Endothelial cell of umbilical vein (primary cell): ENCODE measurements around the gene JARID2.

Experiments
- CTCF ChIP-seq, 2 donors: IDR thresholded peaks; 1 replicate in 1 of 2; 2 replicates in 1 of 2; pipeline ENCODE4 v1.5.1; 2011; ENCODE audit warnings: low read length in 2 of 2, mild to moderate bottlenecking in 2 of 2, moderate library complexity in 2 of 2, control low read depth in 1 of 2, inconsistent platforms in 1 of 2, low read depth in 1 of 2; ENCODE audit not compliant: insufficient read depth in 1 of 2; ENCODE audit errors: extremely low read depth in 1 of 2
- GATA2 ChIP-seq: IDR thresholded peaks from 2 replicates; pipeline ENCODE4 v1.7.0; 2011; ENCODE audit warnings: low read depth, mild to moderate bottlenecking, moderate library complexity, mixed read lengths, low read length; ENCODE audit not compliant: insufficient read length, insufficient read depth
- POLR2A ChIP-seq: IDR thresholded peaks from 2 replicates; pipeline ENCODE4 v1.6.1; 2012; ENCODE audit warnings: low read depth, mild to moderate bottlenecking, control low read depth, low read length
- POLR2AphosphoS5 ChIP-seq: IDR thresholded peaks from 2 replicates; pipeline ENCODE4 v1.6.1; 2012; ENCODE audit warnings: low read depth, mild to moderate bottlenecking, control low read depth, low read length, moderate library complexity; ENCODE audit not compliant: insufficient read depth

GRCh38 chr6:15431762-15432483 lies 186.1 kb downstream of the JARID2 start:
- TF ChIP-seq POLR2A = no peak
- no peak for TF ChIP-seq CTCF (IDR thresholded peaks at IDR 0.05; ENCODE audit: extremely low read depth in 1 of 2, insufficient read depth in 1 of 2, low read depth in 1 of 2, low read length in 2 of 2)
- TF ChIP-seq GATA2 = no peak
- no peak for TF ChIP-seq POLR2AphosphoS5
